ENCODE data around the gene KRTAP12-4.
"Not testable (repeated sequence)": the region's sequence is repeated elsewhere in the genome, so short reads cannot be mapped to it uniquely, and the experiment has no call there.

Gene KRTAP12-4

GRCh38 chr21:44654576-44655175 is at the start of gene KRTAP12-4:
Gene KRTAP12-4, minus strand, starts transcription at chr21:44654659. Its CDS starts 45 bp downstream, at chr21:44654614.
- no peak for DNase-seq

- DNase-seq = no peak
Observed at GRCh38 chr21:44703731-44704635, 49.5 kb upstream of the KRTAP12-4 start.

GRCh38 chr21:44702973-44703730 is 48.7 kb upstream of the KRTAP12-4 start:
- DNase-seq = no peak

- no peak for DNase-seq
Observed at GRCh38 chr21:44702111-44702972, 47.9 kb upstream of the KRTAP12-4 start.

GRCh38 chr21:44701541-44701940 is 47.1 kb upstream of the KRTAP12-4 start:
- DNase-seq = no peak

DNA sequence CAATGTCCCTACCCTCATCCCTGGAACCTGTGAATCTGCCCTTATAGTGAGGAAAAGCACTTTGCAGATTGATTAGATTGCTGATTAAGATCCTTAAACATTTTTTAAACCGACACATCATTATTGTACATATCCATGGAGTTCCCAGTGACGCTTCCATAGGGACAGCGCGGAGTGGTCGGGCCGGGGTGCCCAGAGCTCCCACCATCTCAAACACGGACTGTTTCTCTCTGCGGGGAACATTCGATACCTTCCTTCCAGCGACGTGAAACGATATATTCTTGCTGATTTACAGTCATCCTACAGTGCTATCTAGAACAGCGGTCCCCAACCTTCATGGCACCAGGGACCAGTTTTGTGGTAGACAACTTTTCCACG is 46.6 kb upstream of the KRTAP12-4 start:
- no peak for DNase-seq

GRCh38 chr21:44700101-44701022 is 45.9 kb upstream of the KRTAP12-4 start:
- no peak for DNase-seq

- DNase-seq = no peak
Observed at GRCh38 chr21:44699502-44700001, 45.1 kb upstream of the KRTAP12-4 start.

- DNase-seq = no peak
Observed at GRCh38 chr21:44697811-44698734, 43.6 kb upstream of the KRTAP12-4 start.

DNA sequence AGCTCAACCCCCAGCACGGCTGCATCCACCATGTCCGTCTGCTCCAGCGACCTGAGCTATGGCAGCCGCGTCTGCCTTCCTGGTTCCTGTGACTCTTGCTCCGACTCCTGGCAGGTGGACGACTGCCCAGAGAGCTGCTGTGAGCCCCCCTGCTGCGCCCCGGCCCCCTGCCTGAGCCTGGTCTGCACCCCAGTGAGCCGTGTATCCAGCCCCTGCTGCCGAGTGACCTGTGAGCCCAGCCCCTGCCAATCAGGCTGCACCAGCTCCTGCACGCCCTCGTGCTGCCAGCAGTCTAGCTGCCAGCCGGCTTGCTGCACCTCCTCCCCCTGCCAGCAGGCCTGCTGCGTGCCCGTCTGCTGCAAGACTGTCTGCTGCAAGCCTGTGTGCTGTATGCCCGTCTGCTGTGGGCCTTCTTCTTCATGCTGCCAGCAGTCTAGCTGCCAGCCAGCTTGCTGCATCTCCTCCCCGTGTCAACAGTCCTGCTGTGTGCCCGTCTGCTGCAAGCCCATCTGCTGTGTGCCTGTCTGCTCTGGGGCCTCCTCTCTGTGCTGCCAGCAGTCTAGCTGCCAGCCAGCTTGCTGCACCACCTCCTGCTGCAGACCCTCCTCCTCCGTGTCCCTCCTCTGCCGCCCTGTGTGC is 42.8 kb upstream of the KRTAP12-4 start, which contains the start of gene KRTAP10-12:
TSS of gene KRTAP10-12 (plus strand) at position 1 of the 639 bp plus-strand sequence. CDS start at position 31, 30 bp downstream.
- DNase-seq = not testable (repeated sequence)

GRCh38 chr21:44696572-44696971 is 42.1 kb upstream of the KRTAP12-4 start:
- no peak for DNase-seq

DNA sequence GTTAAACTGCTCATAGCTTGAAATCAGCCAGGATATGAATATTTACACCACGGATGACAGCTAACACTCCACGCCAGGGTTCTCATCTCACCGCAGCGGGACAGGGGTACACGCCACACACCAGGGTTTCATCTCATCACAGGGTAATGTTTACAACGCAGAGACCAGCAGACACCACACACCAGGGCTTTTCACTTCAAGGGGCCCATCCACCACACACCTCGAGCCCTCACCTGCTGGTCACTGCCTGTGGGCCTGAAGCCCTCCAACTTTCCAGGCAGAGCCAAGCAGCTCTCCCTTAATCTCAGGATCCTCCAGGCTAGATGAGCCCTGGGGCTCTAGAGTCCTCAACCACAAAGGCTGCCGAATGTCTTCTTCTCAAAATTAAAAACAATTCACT is 41.2 kb upstream of the KRTAP12-4 start:
- DNase-seq = no peak

DNA sequence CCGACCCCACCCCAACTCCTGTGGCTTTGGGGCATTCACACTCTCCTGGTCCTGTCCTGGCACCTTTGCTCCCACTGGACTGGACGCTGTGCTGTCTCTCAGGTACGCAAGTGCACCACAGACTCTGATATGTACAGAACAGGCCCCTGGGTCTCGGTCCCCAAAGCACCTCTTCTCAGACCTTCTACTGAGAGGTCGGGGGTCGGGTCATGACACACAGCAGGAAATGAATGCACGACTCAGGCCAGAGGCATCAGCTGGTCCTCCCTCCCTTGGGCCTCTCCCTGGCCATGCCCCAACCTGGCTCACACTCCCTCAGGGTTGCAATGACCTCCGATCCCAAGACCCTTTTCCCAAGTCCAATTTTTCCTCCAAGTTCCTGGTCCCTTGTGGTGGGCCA is 40.7 kb upstream of the KRTAP12-4 start:
- no peak for DNase-seq

DNA sequence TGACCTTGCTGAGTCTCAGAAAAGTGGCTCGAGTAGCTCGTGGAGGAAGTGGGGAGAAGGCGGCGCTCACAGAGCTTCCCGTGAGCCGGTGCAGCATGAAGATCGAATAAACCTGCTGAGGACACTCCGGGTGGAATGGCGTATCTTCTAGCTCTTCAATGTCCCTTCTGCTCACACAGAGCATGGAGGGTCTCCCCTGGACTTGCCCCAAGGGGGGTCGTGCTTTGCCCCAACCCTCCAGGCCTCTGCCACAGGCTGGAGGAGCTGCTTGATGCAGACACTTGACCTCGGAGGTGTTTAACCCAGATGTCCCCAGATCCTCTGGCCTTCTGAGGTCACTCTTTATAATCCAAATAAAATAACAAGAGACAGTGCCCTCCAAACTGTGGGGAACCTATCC is 40.3 kb upstream of the KRTAP12-4 start:
- DNase-seq = no peak

DNA sequence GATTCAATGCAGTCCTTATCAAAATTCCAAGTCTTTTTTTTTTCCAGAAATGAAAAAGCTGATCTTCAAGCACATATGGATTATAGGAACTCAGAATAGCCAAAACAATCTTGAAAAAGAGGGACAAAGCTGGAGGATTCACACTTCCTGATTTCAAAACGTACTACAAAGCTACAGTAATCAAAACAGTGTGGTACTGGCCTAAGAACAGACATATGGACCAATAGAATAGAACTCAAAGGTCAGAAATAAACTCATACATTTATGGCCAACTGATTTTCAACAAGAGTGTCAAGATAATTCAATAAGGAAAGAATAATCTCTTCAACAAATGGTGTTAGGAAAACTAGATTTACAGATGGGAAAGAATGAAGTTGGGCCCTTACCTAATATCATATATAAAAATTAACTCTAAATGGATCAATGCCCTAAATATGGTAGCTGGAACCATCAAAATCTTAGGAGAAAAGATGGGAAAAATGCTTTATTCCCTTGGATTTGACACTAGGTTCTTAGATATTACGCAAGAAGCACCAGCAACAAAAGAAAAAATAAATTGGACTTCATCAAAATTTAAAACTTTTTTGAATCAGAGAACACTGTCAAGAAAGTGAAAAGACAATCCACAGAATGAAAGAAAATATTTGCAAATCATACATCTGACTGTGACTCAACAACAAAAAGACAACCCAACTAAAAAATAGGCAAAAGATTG is 38.5 kb upstream of the KRTAP12-4 start:
- DNase-seq = no peak

DNA sequence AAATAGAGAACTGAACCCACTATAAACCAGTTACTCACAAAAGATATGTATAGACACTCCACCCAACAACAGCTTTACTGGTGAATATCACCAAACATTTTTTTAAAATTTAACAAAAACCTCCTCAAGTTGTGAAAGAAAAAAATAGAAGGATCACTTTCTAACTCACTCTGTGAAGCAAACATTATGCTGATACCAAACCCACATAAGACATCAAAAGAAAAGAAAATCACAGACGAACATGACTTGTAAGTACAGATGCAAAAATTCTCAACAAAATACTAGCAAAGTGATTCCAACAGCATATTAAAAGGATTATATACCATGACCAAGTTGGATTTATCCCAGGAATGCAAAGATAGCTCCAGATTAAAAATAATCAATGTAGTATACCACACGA is 37.2 kb upstream of the KRTAP12-4 start:
- no peak for DNase-seq

- DNase-seq = not testable (repeated sequence)
Observed at GRCh38 chr21:44689740-44690139, 35.3 kb upstream of the KRTAP12-4 start.

DNA sequence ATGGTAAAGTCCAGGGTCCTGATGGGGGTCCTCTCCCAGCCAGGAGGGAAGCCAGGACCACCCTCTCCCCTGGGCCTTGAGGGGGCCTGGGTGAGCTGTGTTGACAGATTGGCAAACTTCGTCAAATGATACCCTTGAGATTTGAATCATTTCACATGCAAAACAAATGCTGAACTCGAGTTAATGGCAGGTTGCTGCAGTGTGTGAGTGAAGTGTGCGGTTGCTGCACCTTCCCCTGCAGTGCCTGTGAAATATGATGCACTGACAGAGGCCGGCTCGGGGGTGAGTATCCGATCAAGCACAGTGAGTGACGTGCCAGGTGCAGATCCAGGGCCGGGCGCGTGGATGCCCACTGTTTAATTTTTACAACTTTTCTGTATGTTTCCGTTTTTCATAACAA is 33.2 kb upstream of the KRTAP12-4 start:
- DNase-seq = no peak

Measured in AML-193 (cell line).